ENCODE data around the gene SEMA3C.
A peak's percentile ranks its signal among the peaks of the same experiment; 100 is the strongest.

SEMA3C gene

GRCh38 chr7:80787721-80788120 is 131.1 kb downstream of the SEMA3C start:
- no peak for ATAC-seq
- TF ChIP-seq ISL1 (CRISPR knock-in tag; IDR thresholded peaks at IDR 0.05), result no peak
- no peak for TF ChIP-seq CSRNP3 (CRISPR knock-in tag; IDR thresholded peaks at IDR 0.05)
- TF ChIP-seq PPARA (CRISPR knock-in tag; IDR thresholded peaks at IDR 0.05; ENCODE audit: borderline replicate concordance), result no peak
- no peak for TF ChIP-seq CSDC2 (CRISPR knock-in tag; IDR thresholded peaks at IDR 0.05)
- no peak for TF ChIP-seq TOX (CRISPR knock-in tag; IDR thresholded peaks at IDR 0.05; ENCODE audit: borderline replicate concordance)
- no peak for TF ChIP-seq GLIS3 (CRISPR knock-in tag; IDR thresholded peaks at IDR 0.05)
- no peak for TF ChIP-seq CREB5 (CRISPR knock-in tag; IDR thresholded peaks at IDR 0.05; ENCODE audit: low read depth)
- no peak for TF ChIP-seq ZFP30 (CRISPR knock-in tag; IDR thresholded peaks at IDR 0.05)
- no peak for TF ChIP-seq OSR1 (CRISPR knock-in tag; IDR thresholded peaks at IDR 0.05)
- no peak for TF ChIP-seq ZC3H10 (CRISPR knock-in tag; IDR thresholded peaks at IDR 0.05)
- TF ChIP-seq RARB (CRISPR knock-in tag; IDR thresholded peaks at IDR 0.05), result no peak
- TF ChIP-seq, protein P1, sequence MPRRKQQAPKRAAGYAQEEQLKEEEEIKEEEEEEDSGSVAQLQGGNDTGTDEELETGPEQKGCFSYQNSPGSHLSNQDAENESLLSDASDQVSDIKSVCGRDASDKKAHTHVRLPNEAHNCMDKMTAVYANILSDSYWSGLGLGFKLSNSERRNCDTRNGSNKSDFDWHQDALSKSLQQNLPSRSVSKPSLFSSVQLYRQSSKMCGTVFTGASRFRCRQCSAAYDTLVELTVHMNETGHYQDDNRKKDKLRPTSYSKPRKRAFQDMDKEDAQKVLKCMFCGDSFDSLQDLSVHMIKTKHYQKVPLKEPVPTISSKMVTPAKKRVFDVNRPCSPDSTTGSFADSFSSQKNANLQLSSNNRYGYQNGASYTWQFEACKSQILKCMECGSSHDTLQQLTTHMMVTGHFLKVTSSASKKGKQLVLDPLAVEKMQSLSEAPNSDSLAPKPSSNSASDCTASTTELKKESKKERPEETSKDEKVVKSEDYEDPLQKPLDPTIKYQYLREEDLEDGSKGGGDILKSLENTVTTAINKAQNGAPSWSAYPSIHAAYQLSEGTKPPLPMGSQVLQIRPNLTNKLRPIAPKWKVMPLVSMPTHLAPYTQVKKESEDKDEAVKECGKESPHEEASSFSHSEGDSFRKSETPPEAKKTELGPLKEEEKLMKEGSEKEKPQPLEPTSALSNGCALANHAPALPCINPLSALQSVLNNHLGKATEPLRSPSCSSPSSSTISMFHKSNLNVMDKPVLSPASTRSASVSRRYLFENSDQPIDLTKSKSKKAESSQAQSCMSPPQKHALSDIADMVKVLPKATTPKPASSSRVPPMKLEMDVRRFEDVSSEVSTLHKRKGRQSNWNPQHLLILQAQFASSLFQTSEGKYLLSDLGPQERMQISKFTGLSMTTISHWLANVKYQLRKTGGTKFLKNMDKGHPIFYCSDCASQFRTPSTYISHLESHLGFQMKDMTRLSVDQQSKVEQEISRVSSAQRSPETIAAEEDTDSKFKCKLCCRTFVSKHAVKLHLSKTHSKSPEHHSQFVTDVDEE (CRISPR knock-in tag; IDR thresholded peaks at IDR 0.05), result no peak
- no peak for TF ChIP-seq ZNF8 (CRISPR knock-in tag; IDR thresholded peaks at IDR 0.05)
- no peak for TF ChIP-seq BACH2 (CRISPR knock-in tag; IDR thresholded peaks at IDR 0.05; ENCODE audit: borderline replicate concordance)

GRCh38 chr7:80785961-80786536 is 132.8 kb downstream of the SEMA3C start:
- TF ChIP-seq ZNF70 (CRISPR knock-in tag; IDR thresholded peaks at IDR 0.05) (no peak), ZFP30 (CRISPR knock-in tag; IDR thresholded peaks at IDR 0.05) (no peak), OSR1 (CRISPR knock-in tag; IDR thresholded peaks at IDR 0.05) (no peak), ARNTL (CRISPR knock-in tag; IDR thresholded peaks at IDR 0.05; ENCODE audit: borderline replicate concordance, low read depth) (no peak), ZNF8 (CRISPR knock-in tag; IDR thresholded peaks at IDR 0.05) (no peak), ISL1 (CRISPR knock-in tag; IDR thresholded peaks at IDR 0.05) (no peak), TOX (CRISPR knock-in tag; IDR thresholded peaks at IDR 0.05; ENCODE audit: borderline replicate concordance) (no peak), POU6F1 (CRISPR knock-in tag; IDR thresholded peaks at IDR 0.05; ENCODE audit: borderline replicate concordance, low read depth) (no peak), ZNF565 (CRISPR knock-in tag; conservative IDR thresholded peaks at IDR 0.05; ENCODE audit: low read depth) (no peak), TCF4 (CRISPR knock-in tag; IDR thresholded peaks at IDR 0.05; ENCODE audit: borderline replicate concordance) (no peak), CSRNP3 (CRISPR knock-in tag; IDR thresholded peaks at IDR 0.05) (no peak)
- TF ChIP-seq, protein P2, sequence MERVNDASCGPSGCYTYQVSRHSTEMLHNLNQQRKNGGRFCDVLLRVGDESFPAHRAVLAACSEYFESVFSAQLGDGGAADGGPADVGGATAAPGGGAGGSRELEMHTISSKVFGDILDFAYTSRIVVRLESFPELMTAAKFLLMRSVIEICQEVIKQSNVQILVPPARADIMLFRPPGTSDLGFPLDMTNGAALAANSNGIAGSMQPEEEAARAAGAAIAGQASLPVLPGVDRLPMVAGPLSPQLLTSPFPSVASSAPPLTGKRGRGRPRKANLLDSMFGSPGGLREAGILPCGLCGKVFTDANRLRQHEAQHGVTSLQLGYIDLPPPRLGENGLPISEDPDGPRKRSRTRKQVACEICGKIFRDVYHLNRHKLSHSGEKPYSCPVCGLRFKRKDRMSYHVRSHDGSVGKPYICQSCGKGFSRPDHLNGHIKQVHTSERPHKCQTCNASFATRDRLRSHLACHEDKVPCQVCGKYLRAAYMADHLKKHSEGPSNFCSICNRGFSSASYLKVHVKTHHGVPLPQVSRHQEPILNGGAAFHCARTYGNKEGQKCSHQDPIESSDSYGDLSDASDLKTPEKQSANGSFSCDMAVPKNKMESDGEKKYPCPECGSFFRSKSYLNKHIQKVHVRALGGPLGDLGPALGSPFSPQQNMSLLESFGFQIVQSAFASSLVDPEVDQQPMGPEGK (CRISPR knock-in tag; IDR thresholded peaks at IDR 0.05; ENCODE audit: borderline replicate concordance), result no peak
- TF ChIP-seq, protein P1 (CRISPR knock-in tag; IDR thresholded peaks at IDR 0.05), result no peak
- peak; percentile 36 for ATAC-seq

Data from SK-N-SH treated with all-trans-retinoic acid at 6 μM for 48 hours (cell line).